ENCODE results near the gene FGD4.

FGD4 gene

DNA sequence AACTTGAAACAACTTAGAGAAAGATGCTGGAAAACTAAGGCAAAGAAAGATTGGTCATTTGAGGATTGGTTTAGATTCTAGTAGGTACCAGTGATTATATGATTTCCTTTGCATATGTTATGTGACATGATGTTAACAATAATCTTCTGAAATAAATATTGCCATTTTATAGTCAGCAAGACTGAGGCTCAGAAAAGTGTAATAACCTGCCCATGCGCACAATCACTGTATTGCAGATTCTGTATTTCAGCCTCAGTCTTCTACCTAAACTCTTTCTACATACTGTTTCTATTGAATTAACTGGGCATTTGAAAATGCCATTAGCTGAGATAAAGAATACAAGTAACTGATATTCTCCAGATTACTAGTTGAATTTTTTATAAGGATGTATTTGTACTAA is 61.3 kb downstream of the FGD4 start:
- no peak for DNase-seq

- DNase-seq: no peak
Observed at GRCh38 chr12:32462908-32463307, 63.5 kb downstream of the FGD4 start.

- no peak for DNase-seq
Observed at GRCh38 chr12:32466187-32466586, 66.8 kb downstream of the FGD4 start.

GRCh38 chr12:32466986-32467711 is 67.8 kb downstream of the FGD4 start:
- DNase-seq: no peak

DNA sequence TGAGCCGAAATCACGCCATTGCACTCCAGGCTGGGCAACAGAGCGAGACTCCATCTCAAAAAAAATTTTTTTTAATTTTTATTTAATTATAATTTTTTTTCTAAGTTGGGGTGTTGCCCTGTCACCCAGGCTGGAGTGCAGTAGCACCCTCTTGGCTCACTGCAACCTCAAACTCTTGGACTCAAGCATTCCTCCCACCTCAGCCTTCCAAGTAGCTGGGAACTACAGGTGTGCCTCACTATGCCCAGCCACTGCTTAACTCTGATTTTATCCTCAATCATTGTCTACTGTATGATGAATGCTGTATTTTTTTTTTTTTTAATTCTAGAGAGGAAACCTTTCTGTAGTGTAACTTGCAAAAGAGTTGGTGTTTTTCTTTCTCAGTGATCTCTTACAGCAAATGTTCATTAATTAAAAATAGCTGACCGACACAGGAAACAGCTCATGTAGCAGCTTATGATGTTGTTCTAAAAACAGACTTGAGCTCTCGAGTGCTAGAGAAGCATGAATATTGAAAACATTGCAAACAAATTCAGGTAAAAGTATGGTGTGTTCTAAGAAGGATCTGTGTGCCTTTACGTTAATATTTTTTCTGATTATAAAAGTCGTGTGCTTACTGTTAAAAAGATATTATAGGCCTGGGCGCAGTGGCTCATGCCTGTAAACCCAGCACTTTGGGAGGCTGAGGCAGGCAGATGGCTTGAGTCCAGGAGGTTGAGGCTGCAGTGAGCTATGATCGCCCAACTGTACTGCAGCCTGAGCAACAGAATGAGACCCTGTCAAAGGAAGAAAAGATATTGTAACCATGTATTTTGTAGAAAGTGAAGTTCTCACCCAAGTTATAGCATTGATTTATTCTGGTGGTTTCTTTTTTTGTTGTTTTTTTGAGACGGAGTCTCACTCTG is 68.9 kb downstream of the FGD4 start:
- DNase-seq: no peak

DNA sequence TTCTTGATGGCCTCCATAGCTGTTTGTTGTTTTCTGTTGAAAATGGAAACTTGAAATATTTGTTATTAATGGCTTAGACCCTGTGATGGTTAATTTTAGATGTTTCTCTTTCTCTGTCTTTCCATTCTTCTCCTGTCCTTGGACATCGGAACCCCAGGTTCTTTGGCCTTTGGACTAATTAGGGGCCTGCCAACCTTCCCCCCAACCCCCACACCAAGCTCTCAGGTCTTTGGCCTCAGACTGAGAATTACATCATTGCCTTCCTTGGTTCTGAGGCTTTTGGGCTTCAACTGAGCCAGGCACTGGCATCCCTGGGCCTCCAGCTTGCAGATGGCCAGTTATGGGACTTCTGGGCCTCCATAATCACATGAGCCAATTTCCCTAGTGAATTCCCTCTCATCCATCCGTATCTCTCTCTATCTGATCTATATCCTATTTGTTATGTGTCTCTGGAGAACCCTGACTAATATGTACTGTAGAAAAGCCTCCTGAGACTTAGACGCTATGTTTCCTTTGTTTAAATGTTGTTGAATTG is 71.6 kb downstream of the FGD4 start:
- no peak for DNase-seq

DNA sequence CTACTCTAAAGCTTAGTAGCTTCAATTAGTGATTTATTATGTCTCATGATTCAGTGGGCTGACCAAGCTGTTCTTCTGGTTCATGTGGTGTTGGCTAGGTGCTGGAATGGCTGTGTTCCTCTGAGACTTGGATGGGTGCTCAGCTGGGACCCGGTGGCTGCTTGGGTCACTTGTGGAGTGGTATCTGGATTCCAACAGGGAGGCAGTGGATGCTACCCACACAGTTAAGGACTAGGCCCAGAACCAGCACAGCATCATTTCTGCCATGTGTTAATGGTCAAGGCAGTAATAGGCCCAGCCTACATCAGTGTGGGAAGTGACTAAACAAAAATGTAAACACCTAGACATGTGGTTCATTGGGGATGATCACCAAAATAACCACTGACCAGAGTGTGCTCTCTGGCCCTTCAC is 72.2 kb downstream of the FGD4 start:
- no peak for DNase-seq

DNA sequence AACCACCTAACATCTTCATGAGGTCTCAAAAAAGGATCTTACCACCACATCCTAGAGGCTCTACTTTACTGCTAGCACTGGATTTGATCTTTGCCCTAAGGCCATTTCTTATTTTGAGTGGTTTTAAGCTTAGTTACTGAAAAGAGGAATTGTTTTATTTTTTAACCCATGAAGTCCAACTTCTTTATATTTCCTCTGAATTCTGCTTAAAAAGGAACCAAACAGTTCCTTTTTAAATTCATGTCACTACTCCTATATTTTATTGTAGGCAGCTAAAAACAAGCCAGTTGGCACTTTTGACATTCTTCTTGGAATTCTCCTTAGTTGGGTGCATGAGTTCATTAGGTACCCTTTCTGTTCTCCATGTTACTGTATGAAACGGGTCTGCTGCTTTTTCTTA is 76.4 kb downstream of the FGD4 start:
- no peak for DNase-seq

DNA sequence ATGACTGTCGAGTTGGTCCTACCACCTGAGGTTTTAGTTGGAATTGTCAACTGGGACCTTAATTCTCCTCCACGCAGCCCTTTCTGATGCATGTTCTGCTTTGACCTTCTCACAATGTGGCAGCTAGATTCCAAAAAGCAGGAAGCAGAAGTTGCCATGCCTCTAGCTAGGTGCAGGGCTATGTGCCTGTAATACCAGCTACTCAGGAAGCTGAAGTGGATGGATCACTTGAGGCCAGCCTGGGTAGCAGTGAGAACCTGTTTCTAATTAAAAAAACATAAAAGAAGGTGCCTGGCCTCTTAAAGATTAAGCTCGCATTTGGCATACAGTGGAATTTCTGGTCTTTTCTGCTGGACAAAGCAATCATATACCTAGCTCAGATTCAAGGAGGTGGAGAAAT is 77.1 kb downstream of the FGD4 start:
- DNase-seq: no peak

- DNase-seq: no peak
Observed at GRCh38 chr12:32477714-32478113, 78.4 kb downstream of the FGD4 start.

GRCh38 chr12:32478166-32478565 is 78.8 kb downstream of the FGD4 start:
- no peak for DNase-seq

DNA sequence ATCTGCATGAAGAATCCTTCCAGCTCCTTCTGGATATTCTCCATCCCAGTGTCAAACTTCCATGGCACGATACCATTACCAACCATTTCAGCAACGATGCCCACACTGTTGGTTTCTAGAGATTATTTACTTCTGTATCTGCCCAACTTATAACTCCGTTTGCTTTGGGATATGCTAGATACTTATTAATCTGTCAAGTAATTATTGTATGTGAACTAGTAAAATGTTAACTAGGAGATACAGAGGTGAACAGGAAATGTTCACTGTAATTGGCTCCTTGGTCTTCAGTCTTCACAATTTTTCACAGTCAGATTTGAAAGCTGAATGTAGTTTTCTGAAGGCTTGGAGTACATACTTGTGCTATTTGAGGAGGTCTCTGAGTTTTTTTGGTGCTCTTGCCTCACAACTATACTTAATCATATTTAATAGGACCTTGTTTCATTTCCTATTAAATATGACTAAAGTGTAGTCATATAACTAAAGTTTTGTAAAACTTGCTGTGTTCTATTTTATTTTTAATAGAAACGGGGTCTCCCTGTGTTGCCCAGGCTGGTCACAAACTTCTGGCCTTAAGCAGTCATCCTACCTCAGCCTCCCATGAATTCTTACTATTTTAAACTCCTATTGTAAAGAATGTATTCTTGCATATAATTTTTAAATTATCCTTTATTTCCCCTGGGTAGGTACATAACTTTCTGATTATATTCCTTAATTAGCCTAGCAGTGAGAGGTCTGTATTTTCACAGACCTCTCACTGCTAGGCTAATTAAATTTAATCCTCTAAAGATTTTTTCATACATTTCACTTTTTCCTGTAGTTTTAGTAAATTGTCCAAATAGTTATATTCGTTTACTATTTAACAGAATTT is 79.7 kb downstream of the FGD4 start:
- no peak for DNase-seq

DNA sequence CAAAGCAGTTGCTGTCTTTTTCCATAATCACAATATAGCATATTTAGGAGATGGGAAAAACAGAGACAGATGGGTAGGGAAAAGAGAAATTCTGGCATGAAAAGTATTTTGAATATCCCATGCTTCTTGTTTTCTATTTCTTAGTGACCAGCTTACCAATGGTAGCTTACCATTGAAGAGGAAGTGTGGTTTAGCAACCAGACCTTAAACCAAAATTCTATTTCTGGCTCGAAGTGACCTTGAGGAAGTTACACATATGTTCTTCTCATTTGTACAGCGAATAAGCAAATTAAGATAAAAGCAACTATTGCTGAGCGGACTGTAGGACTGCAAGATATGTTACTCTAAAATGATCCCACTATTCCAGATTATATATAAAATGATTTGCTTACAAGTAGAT is 82.9 kb downstream of the FGD4 start:
- no peak for DNase-seq

- DNase-seq: no peak
Observed at GRCh38 chr12:32483499-32483898, 84.1 kb downstream of the FGD4 start.

- no peak for DNase-seq
Observed at GRCh38 chr12:32483993-32484392, 84.6 kb downstream of the FGD4 start.

- no peak for DNase-seq
Observed at GRCh38 chr12:32486158-32486557, 86.8 kb downstream of the FGD4 start.

- no peak for DNase-seq
Observed at GRCh38 chr12:32488132-32488531, 88.8 kb downstream of the FGD4 start.

DNA sequence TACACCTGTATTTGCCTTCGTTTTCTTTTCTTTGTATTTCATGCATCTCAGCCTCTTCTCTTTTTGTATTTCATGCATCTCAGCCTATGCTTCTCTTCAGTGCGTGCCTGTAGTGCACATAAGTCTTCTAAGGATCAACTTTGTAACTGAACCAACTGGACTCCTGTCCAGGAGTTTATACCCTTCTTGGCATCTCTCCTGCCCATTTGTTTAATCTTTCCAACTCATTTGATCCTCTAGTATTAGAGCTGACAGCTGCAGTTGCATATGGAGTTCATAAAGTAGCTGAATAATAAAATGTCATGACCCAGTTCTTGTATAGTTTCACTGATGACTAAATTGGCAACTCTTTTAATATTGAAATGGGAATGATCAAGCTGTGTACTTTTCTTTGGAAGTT is 89.7 kb downstream of the FGD4 start:
- no peak for DNase-seq

DNA sequence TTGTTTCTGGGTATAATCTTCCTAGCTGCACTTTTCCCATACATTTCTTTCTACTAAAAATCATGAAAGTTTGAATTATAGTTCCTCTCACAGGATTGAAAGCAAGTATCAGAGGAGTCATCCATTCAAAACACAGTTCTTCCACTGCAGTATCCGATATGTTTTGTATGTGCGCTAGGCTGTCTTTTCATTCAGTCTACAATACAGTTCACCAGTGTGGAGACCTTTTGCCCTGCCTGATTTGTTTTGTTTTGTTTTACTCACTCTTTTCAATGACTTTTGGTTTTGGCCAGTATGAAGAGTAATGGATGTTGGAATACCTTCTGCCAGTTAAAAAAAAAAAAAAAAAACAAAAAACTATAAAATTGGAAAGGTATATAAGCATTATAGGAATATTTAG is 91.4 kb downstream of the FGD4 start:
- DNase-seq: no peak

DNA sequence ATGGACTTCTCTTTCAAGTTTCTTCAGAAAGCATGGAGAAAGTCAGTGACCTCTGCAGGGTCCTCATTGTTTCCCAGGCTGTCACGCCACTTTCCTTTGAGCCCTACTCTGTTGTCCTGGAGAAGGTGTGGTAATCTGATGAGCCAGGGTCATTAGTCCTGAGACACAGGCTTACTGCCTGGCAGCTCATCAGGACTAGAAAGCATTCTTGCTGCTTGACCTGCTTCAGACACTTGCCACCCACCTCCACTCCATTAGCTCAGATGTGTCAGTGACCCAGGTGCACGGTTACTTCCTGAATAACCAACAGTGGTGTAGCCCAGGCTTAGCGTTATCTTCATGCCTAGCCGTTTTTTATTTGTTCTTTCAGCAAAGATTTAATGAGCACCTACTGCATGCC is 93.9 kb downstream of the FGD4 start:
- DNase-seq: no peak

- no peak for DNase-seq
Observed at GRCh38 chr12:32494656-32495055, 95.3 kb downstream of the FGD4 start.

- DNase-seq: no peak
Observed at GRCh38 chr12:32496946-32497345, 97.6 kb downstream of the FGD4 start.

DNA sequence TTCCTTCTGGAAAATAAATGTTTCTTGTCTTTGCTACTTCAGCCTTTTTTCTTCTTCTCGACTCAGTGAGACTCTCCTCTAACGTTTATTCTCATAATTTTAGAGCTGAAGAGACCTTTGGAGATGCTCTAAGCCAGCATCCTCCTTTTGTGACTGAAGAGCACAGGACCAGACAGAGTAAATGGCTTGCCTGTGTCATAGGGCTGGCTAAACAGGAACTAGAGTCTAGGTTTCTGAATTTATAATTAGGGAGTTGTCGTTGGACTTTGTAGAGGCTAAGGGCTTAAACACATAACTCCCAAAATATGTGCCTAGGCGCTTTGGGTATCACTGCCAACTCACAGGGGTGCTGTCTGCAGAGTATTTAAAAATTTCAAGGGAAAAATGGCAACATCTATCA is 98.5 kb downstream of the FGD4 start:
- no peak for DNase-seq
